Smooth muscle cell of bladder (primary cell): ENCODE results near the gene GYG2. TPM values are rescaled to one million over a fixed set of nuclear protein-coding genes. Genes with fewer than 3 reads are reported as not detected.

Experiments used
- total RNA-seq: library from RNA; depleted of rRNA; stranded (reverse); fragments of >200 nt; gene quantifications from 2 replicates; pipeline ENCODE4 v1.2.3, GENCODE V29; 2014

Gene GYG2
- total RNA-seq = 11.4 and 13.5 TPM in 2 replicates

DNA sequence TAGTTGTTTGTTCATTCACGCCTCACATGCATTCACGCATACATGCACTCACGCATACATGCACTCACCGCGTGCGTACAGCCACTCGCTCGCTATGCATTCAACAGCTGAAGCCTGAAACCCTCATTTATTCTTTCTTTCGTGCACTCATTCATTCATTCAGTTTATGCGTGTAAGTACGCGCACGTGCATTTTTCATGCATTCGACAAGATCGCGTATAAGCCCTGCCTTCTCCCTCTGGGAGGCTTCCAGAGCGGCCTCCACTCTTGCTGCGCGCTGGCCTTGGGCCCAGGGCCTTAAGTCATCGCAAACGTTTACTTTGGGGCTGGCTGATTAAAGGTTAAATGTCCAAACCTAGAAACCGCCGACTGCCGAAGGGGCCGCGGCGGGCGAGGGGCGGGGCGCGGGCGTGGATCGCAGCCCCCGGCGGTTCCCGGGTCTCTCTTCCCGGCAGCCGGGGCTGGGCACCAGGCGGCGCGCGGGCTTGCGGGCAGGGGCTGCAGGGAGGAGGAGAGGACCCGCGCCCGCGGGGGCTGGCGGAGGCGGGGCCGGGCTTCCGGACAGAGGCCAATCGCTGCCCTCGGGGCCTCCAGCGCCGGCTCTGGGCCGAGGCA lies at the start of gene GYG2:
GYG2 (plus strand) TSS at position 587 of the 615 bp plus-strand sequence. CDS start 1,259 bp downstream, outside the sequence.

DNA sequence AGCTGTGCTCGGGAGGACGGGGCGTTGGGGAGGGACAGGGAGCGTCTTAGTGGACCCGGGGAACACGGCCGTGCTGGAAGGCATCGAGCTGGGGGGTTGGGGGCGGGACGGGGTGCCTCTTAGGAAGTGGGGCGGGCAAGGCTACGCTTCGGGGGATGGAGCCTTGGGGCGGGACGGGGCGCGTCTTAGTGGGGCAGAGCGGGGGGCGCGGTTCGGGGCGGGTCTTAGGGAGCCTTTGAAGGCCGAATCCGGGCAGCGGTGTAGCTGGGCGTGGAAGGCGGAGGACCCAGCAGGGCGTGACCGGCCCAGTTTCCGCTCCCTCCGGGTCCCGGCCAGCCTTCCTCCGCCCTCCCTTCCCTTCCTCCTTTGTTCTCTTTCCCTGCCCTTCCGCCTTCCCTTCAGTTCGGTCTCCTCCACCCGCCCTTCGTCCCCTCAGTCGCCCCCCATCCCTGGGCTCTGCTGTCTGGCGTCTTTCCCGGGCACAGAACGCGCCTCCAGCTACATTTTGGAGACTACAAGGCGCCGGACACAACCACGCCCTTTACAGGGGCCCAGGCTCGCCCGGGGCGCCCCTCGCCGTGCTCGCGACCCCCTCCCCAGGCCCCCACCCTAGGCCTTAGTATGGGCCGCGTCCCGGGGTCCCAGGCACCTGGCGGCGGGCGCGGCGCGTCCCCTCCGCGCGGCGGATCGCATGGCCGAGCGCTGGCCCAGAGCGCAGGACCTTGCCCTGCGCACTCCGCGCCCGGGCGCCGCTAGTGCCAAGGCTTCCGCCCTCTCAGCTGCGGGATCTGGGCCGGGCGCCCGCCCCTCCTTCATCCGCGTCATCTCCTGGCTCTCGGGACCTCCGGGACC lies 100.1 kb downstream of the GYG2 start, which contains the start of gene ARSD:
ARSD (minus strand) TSS at position 757 of the 852 bp plus-strand sequence; CDS start at position 693, 64 bp downstream.

Other genes with a start within 250 kb of the GYG2 start
- 147 and 168 TPM in 2 replicates for gene CD99, start 137.6 kb upstream of the GYG2 start, total RNA-seq
- 7.9 and 8.4 TPM in 2 replicates for gene XG, start 76.9 kb upstream of the GYG2 start, total RNA-seq
- gene ARSD, start 100.4 kb downstream of the GYG2 start, total RNA-seq = 20.5 and 22.2 TPM in 2 replicates
- not detected in 2 replicates for gene ARSH, start 177.6 kb downstream of the GYG2 start, total RNA-seq
- not detected in 2 replicates for gene ARSF, start 212.5 kb downstream of the GYG2 start, total RNA-seq